DMS114 treated with DMSO at 0.1 percent for 48 hours (cell line): ENCODE data around the gene MAPK6.
A peak's percentile ranks its signal among the peaks of the same experiment; 100 is the strongest.
"Not testable (repeated sequence)": the region's sequence is repeated elsewhere in the genome, so short reads cannot be mapped to it uniquely, and the experiment has no call there.

Source experiments
- DNase-seq: peaks from one replicate; lab custom pipeline; 2025; ENCODE audit not compliant: unreplicated experiment; lab: John Stamatoyannopoulos, UW

The MAPK6 gene

DNA sequence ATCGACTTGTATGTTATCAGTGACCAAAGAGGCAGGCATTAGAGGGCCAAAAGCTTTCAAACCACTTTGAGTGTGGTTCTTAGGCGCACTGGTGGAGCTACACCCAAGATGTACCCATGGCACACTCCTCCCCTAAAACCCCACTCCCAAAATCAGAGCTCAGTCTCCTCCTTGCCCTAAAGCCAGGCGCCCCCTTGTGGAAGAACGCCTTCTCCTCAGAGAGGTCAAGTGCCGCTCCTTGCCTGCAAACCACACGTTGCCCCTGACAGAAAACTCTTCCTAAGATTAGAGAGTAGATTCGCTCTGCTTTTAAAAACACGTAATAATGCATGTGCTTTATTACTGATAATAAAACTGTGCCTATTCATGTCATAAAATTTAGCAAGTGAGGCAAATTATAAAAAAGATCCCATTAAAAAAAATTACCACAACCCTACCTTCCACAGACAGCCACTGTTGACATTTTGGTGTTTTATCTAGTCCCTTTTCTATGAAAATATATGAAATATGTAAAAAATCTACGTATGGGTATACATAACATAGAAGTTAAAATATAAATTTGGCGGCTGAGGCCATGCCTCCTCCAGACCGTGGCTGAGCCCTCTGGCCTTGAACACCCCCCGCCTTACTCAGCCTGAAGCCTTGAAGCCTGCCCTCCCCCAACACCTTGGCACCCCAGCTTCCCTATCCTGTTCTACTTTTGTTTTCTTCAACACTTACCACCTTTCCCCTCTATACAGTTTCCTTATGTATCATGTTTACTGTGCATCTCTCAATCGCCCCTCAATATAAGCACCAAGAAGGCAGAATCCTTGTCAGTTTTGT, 60.1 kb downstream of the MAPK6 start:
- DNase-seq = peak; percentile 8

DNA sequence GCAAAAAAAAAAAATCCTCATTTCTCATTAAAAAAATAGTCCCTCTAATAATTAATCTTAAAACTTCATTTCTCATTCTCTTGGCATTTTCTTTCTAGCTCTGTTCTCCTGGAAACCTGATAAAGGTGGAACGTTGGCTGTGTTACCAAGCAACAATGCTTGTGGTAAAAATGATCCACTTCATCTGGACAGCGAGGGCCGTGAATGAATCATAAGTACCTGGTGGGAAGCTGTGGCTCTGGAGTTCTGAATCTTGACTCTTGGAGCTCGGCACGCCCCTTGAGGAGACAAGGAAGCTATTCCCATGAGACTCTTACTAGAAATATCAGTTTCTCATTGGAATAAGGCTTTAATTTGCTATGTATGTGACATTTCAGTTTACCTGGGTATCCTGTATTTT, 61.0 kb downstream of the MAPK6 start:
- DNase-seq = no peak

DNA sequence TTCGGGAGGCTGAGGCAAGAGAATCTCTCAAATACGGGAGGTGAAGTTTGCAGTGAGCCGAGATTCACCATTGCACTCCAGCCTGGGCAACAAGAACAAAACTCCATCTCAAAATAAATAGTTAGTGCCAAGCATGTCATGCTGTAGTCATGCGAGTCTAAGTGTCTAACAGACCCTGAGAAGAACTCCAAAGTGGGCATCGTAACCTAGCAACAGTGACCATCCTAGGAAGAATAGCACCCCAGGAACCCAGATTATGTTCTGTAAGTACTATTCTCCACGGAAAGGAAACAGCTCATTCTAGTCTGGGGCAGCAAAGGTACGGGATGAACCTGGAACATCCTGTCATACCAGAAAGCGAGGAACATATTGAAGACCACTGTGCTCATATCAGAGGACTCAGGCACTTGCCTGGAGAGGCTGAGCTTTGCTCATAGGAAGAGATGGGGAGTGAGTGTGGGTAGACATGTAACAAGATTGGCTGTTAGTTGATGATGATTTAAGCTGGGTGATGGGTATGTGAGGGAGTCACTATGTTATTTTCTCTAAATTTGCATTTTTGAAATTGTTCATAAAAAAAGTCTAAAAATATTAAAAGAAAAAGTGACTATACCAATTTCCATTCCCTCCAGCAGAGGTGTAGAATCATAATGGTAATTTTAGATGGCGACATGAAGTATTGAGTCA, 61.8 kb downstream of the MAPK6 start:
- DNase-seq = no peak

DNA sequence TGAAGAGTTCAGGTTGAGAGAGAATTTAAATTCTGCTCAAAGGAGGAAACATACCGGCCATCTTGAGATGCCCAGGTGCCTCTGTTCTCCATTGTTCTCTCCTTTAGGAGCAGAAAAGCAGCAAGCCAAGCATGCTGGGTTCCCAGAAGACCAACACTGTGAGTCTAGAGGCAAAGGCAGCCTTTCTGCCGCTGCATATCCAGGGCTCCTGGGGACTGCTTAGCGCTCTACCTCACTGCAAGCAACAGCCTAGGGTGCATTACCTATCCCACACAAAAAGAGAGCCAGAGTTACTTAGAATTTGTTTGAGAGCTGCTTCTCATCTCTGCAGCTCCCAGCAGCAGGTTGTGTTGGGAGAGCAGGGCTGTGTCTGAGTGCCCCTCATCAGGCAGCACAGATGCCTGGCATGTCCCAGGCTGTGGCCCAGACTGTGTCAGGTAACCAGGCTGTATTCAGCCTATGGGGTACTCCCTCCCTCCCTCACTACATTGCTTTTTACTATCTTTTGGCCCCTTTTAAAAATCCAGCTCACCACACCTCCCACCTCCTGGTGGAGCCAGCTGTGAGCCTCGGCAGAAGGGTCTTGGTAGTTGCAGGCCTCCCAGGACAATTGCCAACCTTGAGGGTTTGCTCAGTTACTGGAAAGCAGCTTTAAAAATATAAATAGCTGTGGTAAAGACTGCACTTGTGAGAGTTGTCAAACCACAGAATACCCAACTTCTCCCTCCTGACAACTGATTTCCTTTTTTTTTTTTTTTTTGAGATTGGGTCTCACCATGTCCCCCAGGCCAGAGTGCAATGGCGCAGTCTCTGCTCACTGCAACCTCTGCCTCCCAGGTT, 63.4 kb downstream of the MAPK6 start:
- DNase-seq = no peak

DNA sequence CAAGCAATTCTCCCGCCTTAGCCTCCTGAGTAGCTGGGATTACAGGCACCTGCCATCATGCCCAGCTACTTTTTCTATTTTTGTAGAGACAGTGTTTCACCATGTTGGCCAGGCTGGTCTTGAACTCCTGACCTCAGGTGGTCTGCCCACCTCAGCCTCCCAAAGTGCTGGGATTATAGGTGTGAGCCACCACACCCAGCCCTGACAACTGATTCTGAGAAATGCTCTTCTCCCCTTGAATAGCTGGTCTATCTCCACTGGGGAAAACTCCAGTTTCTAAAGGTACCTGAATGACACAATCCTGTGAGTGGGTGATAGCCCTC, 64.0 kb downstream of the MAPK6 start:
- not testable (repeated sequence) for DNase-seq

GRCh38 chr15:52083603-52084002, 64.6 kb downstream of the MAPK6 start:
- DNase-seq = no peak

- DNase-seq = no peak
Observed at GRCh38 chr15:52085299-52085698, 66.3 kb downstream of the MAPK6 start.

DNA sequence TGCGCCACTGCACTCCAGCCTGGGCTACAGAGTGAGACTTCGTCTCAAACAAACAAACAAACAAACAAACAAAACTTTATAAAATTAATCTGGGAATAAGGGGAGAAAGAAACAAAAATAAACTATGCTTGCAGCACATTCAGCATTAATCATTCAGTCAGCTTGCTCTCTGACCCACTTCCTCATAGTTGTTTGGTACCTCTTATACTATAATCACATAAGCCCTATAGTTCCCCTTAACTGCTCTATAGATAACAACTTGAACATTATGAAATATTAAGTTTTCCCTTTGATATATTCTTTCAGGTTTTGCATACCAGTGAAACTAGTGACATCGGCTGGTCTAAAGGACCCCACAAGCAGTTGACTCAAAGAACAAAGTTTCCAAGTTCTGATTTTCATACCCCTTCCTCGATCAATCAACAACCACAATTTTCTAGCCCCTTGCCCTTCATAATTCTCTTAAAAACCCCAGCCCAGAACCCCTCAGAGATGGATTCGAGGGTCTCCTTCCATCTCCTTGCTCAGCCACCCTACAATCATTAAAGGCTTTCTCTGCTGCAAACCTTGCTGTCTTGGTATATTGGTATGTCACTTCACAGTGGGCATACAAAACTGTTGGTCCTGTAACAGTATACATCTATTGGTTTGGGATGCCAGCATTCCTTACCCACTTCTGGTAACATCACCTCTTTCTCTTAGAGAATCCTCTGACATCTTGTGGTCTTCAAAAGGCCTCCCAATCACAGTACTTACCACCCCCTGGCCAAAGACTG, 67.2 kb downstream of the MAPK6 start:
- DNase-seq = no peak

DNA sequence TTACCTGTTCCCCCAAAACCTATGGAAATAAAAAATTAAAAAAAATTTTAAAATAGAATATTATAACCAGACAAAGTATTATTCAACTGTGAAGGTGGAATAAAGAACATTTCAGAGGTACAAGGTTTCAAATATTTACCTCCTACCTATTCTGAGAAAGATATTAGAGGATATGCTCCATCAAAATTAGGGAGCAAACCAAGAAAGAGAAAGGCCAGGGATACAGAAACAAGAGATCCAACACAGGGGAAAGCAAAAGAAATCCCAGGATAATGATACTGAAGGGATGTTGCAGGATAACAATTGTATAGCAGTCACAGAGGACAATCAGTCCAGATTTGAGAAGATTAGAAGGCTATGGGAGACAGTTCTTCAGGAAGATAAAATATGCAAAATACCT, 71.2 kb downstream of the MAPK6 start:
- DNase-seq = no peak

GRCh38 chr15:52093167-52093538, 74.1 kb downstream of the MAPK6 start:
- no peak for DNase-seq

DNA sequence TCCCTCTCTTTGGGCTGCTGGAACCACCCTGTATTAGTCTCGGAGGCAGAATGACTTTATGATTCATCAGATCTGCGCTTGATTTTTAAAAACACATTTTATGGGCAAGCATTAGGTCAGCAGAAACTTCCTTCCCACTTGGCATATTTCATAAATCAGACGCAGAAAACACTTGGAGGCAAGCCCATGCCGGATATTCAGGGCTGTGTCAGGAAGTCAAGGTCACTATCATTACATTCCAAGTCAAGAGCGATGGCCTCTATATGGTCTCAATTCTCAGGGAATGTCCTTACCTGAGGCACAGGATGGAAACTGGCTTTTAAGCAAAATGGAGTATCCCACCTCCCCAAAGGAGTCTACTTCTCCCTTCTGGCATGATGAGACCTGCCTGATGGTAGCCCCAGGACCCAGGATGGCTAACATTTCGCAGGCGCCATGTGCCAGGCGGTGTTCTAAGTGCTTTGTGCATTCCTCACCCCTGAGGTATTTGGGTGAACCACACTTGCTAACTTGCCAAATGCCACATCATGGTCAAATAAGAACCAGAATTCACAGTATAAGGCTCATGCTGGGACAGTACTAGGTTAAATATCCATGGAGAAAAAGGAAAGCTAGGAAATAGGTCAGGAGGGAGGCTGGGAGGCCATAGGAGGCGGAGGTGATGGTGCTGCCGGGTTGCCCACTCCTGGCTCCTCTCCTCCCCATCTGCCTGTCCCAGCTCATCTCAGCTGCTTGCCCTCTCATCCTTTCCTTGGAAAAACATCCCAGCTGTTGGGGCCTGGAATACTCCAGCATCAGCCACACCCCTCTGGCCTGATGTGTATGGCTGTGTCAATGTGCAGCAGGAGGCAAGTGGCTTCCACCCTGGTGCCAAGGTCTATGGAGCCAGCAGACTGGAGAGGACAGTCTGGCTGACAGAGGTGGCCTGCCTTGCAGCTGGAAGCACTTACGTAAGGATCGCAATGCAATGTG, 74.8 kb downstream of the MAPK6 start:
- no peak for DNase-seq

DNA sequence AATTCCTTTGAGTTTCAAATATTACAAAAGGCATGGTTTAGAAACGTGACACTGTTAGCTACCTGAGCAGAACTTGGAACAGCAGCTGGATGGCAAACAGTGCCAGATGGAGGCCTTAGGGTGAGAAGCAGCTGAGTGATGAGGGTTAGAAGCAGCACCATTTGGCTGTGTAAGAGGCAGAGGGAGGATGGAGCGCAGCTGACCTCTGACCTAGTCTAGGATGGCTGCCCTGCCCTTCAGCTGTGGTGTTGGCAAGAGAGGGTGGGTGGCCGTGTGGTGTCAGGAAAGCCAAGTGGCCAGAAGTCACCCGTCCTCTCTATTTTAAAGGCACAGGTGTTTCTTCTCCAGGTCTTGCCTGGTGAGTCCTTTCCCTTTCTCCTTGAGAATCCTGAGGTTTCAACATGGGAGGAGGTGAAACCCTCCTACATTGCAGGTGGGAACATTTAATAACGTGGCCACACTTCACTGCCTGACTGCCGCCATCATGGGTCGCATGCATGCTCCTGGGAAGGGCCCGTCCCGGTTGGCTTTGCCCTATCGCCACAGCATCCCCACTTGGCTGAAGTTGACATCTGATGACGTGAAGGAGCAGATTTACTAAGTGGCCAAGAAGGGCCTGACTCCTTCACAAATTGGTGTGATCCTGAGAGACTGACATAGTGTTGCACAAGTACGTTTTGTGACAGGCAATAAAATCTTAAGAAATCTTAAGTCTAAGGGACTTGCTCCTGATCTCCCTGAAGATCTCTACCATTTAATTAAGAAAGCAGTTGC, 76.0 kb downstream of the MAPK6 start:
- DNase-seq = no peak

DNA sequence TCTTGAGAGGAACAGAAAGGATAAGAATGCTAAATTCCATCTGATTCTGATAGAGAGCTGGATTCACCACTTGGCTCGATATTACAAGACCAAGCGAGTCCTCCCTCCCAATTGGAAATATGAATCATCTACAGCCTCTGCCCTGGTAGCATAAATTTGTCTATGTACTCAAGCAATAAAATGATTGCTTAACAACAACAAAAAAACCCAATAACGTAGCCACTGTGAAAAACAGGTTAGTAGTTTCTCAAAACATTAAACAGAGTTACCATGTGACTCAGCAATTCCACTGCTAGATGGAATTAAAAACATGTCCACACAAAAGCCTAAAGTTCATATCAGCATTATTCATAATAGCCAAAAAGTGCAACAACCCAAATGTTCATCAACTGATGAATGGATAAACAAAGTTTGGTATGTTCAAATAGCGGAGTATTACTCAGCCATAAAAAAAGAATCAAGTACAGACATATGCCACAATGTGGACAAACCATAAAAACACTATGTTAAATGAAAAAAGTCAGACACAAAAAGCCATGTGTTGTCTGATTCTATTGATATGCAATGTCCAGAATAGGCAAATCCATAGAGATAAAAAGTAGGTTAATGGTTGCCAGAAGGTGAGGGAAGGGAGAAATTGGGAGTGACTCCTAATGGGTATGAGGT, 76.7 kb downstream of the MAPK6 start:
- DNase-seq = no peak

DNA sequence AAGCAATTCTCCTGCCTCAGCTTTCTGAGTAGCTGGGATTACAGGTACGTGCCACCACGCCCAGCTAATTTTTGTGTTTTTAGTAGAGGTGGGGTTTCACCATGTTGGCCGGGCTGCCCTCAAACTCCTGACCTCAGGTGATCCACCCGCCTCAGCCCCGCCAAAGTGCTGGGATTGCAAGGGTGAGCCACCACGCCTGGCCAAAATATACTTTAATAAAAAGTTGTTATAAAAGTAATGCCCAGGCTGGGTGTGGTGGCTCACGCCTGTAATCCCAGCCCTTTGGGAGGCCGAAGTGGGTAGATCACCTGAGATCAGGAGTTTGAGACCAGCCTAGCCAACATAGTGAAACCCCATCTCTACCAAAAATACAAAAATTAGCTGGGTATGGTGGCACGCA, 77.5 kb downstream of the MAPK6 start:
- not testable (repeated sequence) for DNase-seq

- DNase-seq = no peak
Observed at GRCh38 chr15:52097180-52097579, 78.2 kb downstream of the MAPK6 start.

GRCh38 chr15:52098323-52098722, 79.3 kb downstream of the MAPK6 start:
- no peak for DNase-seq

- no peak for DNase-seq
Observed at GRCh38 chr15:52099651-52100272, 80.7 kb downstream of the MAPK6 start.

- DNase-seq = no peak
Observed at GRCh38 chr15:52100807-52101442, 81.9 kb downstream of the MAPK6 start.
